GM12872 (cell line): ENCODE measurements around the gene SPATA31A6.
"Not testable (repeated sequence)": the region's sequence is repeated elsewhere in the genome, so short reads cannot be mapped to it uniquely, and the experiment has no call there.

Experiments
- TF ChIP-seq, protein P1 (sequence below): IDR thresholded peaks from 3 replicates; pipeline ENCODE4 v1.5.1; 2011; ENCODE audit warnings: low read depth, mild to moderate bottlenecking, low read length, moderate library complexity; ENCODE audit not compliant: insufficient read depth

Gene SPATA31A6

GRCh38 chr9:42183359-42183758 is at the start of gene SPATA31A6:
Gene SPATA31A6 (plus strand): TSS chr9:42183659. CDS start chr9:42183688, 29 bp downstream.
- TF ChIP-seq, protein P1, sequence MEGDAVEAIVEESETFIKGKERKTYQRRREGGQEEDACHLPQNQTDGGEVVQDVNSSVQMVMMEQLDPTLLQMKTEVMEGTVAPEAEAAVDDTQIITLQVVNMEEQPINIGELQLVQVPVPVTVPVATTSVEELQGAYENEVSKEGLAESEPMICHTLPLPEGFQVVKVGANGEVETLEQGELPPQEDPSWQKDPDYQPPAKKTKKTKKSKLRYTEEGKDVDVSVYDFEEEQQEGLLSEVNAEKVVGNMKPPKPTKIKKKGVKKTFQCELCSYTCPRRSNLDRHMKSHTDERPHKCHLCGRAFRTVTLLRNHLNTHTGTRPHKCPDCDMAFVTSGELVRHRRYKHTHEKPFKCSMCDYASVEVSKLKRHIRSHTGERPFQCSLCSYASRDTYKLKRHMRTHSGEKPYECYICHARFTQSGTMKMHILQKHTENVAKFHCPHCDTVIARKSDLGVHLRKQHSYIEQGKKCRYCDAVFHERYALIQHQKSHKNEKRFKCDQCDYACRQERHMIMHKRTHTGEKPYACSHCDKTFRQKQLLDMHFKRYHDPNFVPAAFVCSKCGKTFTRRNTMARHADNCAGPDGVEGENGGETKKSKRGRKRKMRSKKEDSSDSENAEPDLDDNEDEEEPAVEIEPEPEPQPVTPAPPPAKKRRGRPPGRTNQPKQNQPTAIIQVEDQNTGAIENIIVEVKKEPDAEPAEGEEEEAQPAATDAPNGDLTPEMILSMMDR = not testable (repeated sequence)
